Liver (tissue), 9 donors: ENCODE results near the gene GMDS. TPM values are rescaled to one million over a fixed set of nuclear protein-coding genes. Genes with fewer than 3 reads are reported as not detected.

Experiments
- DNase-seq: peaks from one replicate; pipeline ENCODE4 v3.0.0-alpha.2; 2017; ENCODE audit warnings: low spot score
- H3K27ac ChIP-seq, 2 donors: one replicate each; pipeline ENCODE4 v1.7.0; 2013; ENCODE audit warnings: inconsistent platforms in 2 of 2, low read length in 2 of 2, control low read depth in 1 of 2, low read depth in 1 of 2, mild to moderate bottlenecking in 1 of 2
- H3K27me3 ChIP-seq, 4 donors: one replicate each; pipeline versions ENCODE4 v1.6.1 to v1.7.0; 2013; ENCODE audit warnings: low read length in 3 of 4, inconsistent platforms in 1 of 4, mild to moderate bottlenecking in 1 of 4, moderate library complexity in 1 of 4; ENCODE audit not compliant: control insufficient read depth in 4 of 4, insufficient read depth in 4 of 4
- H3K36me3 ChIP-seq, 4 donors: one replicate each; pipeline versions ENCODE4 v1.6.1 to v1.7.0; 2013; ENCODE audit warnings: low read length in 3 of 4, mild to moderate bottlenecking in 3 of 4, low read depth in 1 of 4, moderate library complexity in 1 of 4; ENCODE audit not compliant: control insufficient read depth in 4 of 4, insufficient read depth in 3 of 4
- H3K4me1 ChIP-seq, 4 donors: one replicate each; pipeline versions ENCODE4 v1.6.1 to v1.7.0; 2013; ENCODE audit warnings: low read length in 3 of 4, mild to moderate bottlenecking in 3 of 4, moderate library complexity in 1 of 4; ENCODE audit not compliant: control insufficient read depth in 4 of 4, insufficient read depth in 4 of 4
- H3K4me3 ChIP-seq, 3 donors: one replicate each; pipeline versions ENCODE4 v1.6.1 to v1.7.0; 2013; ENCODE audit warnings: low read length in 3 of 3, control low read depth in 1 of 3, low read depth in 1 of 3, mild to moderate bottlenecking in 1 of 3
- H3K9ac ChIP-seq, 2 donors: one replicate each; pipeline ENCODE4 v1.7.0; 2013; ENCODE audit warnings: low read length in 2 of 2, mild to moderate bottlenecking in 2 of 2, moderate library complexity in 2 of 2, control low read depth in 1 of 2, low read depth in 1 of 2
- H3K9me3 ChIP-seq, 4 donors: one replicate each; pipeline versions ENCODE4 v1.6.1 to v1.7.0; 2013; ENCODE audit warnings: low read length in 3 of 4; ENCODE audit not compliant: control insufficient read depth in 4 of 4
- FOXA1 ChIP-seq: IDR thresholded peaks from 2 replicates; pipeline ENCODE4 v1.6.1; 2016; ENCODE audit warnings: antibody characterized with exemption
- GABPA ChIP-seq, 2 donors: IDR thresholded peaks in 1 of 2; conservative IDR thresholded peaks in 1 of 2; 2 replicates each; pipeline ENCODE4 v1.6.1; 2016; ENCODE audit warnings: antibody characterized with exemption in 2 of 2, mild to moderate bottlenecking in 1 of 2, moderate library complexity in 1 of 2
- HNF4A ChIP-seq, 2 donors: conservative IDR thresholded peaks; 2 replicates each; pipeline ENCODE4 v1.6.1; 2016; ENCODE audit warnings: antibody characterized with exemption in 2 of 2, mild to moderate bottlenecking in 2 of 2
- HNF4G ChIP-seq: IDR thresholded peaks from 2 replicates; pipeline ENCODE4 v1.6.1; 2016; ENCODE audit warnings: antibody characterized with exemption
- NR2F2 ChIP-seq: IDR thresholded peaks from 2 replicates; pipeline ENCODE4 v1.6.1; 2016; ENCODE audit warnings: antibody characterized with exemption
- RAD21 ChIP-seq, 2 donors: IDR thresholded peaks; 2 replicates each; pipeline ENCODE4 v1.6.1; 2016; ENCODE audit warnings: antibody characterized with exemption in 2 of 2, mild to moderate bottlenecking in 2 of 2
- RXRA ChIP-seq, 2 donors: IDR thresholded peaks; 2 replicates each; pipeline ENCODE4 v1.6.1; 2017 to 2018; ENCODE audit warnings: antibody characterized with exemption in 2 of 2, mild to moderate bottlenecking in 1 of 2
- SP1 ChIP-seq: IDR thresholded peaks from 2 replicates; pipeline ENCODE4 v1.6.1; 2018; ENCODE audit warnings: antibody characterized with exemption, mild to moderate bottlenecking
- YY1 ChIP-seq: IDR thresholded peaks from 2 replicates; pipeline ENCODE4 v1.6.1; 2016; ENCODE audit warnings: antibody characterized with exemption, mild to moderate bottlenecking
- WGBS: extraction: QIAGEN DNeasy Blood & Tissue Kit; methylation state at CpG from one replicate; pipeline ENCODE4 v1.1.7; 2013; 5-methylcytosine and 5-hydroxymethylcytosine counted together
- polyA plus RNA-seq, 2 donors: library from polyadenylated mRNA; stranded (reverse) in 1 of 2; unstranded in 1 of 2; fragments of 200-250 nt in 1 of 2; fragments of >200 nt in 1 of 2; fragmentation: Nextera tagmentation in 1 of 2; extraction: Ambion mirVana in 1 of 2; gene quantifications; one replicate each; pipeline versions ENCODE4 v1.2.1 to v1.2.3, GENCODE V29; 2013 to 2015
- total RNA-seq, 2 donors: library from RNA; depleted of rRNA; stranded (reverse); fragments of >200 nt; gene quantifications; one replicate each; pipeline ENCODE4 v1.2.3, GENCODE V29; 2014
- TF ChIP-seq, protein P1 (sequence below): fragments of 150-350 bp; IDR thresholded peaks from 2 replicates; pipeline ENCODE4 v1.5.1; 2017; ENCODE audit warnings: improper control_type of control experiment, low read depth, low read length; ENCODE audit not compliant: missing input control
- TF ChIP-seq, protein P2 (sequence below): IDR thresholded peaks from 2 replicates; pipeline ENCODE4 v1.6.1; 2016; ENCODE audit warnings: antibody characterized with exemption
- TF ChIP-seq, protein P3 (sequence below): IDR thresholded peaks from 2 replicates; pipeline ENCODE4 v1.6.1; 2016; ENCODE audit warnings: antibody characterized with exemption
- TF ChIP-seq, protein P4 (sequence below): IDR thresholded peaks from 2 replicates; pipeline ENCODE4 v1.6.1; 2016; ENCODE audit warnings: antibody characterized with exemption
- TF ChIP-seq, protein P5 (sequence below): IDR thresholded peaks from 2 replicates; pipeline ENCODE4 v1.6.1; 2016; ENCODE audit warnings: antibody characterized with exemption, mild to moderate bottlenecking
- donor health status: healthy.
- donor health status: healthy.
- donor health status: healthy.
- donor health status: healthy.
- donor health status: healthy.

Gene GMDS
- total and polyA plus RNA-seq, 4 donors = 3.5 to 15.6 (median 13.0) TPM

DNA sequence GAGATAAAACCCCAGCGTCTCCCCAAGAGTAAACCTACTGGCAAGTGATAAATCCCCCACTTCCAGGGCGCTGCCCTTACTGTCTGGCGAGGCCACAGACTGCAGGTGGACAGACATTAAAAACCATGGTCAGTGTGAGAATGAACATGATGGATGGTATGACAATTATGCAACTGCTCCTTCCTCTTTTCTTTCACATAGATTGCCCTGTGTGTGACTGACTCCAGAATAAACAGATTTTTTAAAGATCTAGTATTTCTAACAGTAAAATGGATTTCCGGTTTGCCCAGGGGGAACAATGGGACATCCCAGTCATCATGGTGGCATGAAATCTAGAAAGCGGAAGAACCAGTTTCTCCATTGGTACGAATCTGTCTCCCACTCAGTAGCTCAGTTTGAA, 482.0 kb downstream of the GMDS start:
- WGBS = 94% methylated on average over 6 of the region's 6 CpGs
- Histone ChIP-seq H3K4me1 (no peaks in the 10 kb centered on the region), H3K9me3 (no peaks in the 10 kb centered on the region), H3K36me3 (no peaks in the 10 kb centered on the region), H3K27me3 (no peaks in the 10 kb centered on the region), H3K4me3 (no peak overlapping the region), H3K9ac (no peak overlapping the region), H3K27ac (no peak overlapping the region)
- TF ChIP-seq YY1 (no peak), RAD21 (IDR thresholded peaks at IDR 0.05) (no peak)
- TF ChIP-seq, protein P1, sequence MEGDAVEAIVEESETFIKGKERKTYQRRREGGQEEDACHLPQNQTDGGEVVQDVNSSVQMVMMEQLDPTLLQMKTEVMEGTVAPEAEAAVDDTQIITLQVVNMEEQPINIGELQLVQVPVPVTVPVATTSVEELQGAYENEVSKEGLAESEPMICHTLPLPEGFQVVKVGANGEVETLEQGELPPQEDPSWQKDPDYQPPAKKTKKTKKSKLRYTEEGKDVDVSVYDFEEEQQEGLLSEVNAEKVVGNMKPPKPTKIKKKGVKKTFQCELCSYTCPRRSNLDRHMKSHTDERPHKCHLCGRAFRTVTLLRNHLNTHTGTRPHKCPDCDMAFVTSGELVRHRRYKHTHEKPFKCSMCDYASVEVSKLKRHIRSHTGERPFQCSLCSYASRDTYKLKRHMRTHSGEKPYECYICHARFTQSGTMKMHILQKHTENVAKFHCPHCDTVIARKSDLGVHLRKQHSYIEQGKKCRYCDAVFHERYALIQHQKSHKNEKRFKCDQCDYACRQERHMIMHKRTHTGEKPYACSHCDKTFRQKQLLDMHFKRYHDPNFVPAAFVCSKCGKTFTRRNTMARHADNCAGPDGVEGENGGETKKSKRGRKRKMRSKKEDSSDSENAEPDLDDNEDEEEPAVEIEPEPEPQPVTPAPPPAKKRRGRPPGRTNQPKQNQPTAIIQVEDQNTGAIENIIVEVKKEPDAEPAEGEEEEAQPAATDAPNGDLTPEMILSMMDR = no peak
- DNase-seq = no peak

DNA sequence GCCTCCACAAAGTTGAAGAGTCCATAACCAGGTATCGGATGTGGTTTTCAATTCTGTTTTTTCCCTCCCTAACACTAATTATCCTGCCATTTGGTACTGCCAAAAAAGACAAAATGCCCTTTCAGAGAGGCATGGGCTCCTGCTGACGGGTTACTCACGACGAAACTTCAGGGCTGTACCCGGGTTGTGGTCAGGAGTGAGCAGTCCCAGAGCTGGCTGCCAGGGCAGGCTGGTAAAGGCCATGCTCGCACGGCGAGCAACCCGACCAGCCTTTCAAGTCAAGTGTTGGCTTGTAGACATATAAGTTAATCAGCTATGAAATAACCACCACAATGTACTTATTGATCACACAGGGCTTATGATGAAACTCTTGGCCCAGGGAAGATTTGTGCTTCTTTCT, 483.2 kb downstream of the GMDS start:
- no peaks in the 10 kb centered on the region for H3K36me3 ChIP-seq
- no peak overlapping the region for H3K27ac ChIP-seq
- no peak overlapping the region for H3K9ac ChIP-seq
- H3K4me3 ChIP-seq = no peak overlapping the region
- TF ChIP-seq RXRA (IDR thresholded peaks at IDR 0.05) = no peak
- TF ChIP-seq FOXA1 = no peak
- no peak for TF ChIP-seq GABPA (IDR thresholded peaks at IDR 0.05 in 1 of 2, conservative IDR thresholded peaks at IDR 0.05 in 1 of 2)
- TF ChIP-seq, protein P2, sequence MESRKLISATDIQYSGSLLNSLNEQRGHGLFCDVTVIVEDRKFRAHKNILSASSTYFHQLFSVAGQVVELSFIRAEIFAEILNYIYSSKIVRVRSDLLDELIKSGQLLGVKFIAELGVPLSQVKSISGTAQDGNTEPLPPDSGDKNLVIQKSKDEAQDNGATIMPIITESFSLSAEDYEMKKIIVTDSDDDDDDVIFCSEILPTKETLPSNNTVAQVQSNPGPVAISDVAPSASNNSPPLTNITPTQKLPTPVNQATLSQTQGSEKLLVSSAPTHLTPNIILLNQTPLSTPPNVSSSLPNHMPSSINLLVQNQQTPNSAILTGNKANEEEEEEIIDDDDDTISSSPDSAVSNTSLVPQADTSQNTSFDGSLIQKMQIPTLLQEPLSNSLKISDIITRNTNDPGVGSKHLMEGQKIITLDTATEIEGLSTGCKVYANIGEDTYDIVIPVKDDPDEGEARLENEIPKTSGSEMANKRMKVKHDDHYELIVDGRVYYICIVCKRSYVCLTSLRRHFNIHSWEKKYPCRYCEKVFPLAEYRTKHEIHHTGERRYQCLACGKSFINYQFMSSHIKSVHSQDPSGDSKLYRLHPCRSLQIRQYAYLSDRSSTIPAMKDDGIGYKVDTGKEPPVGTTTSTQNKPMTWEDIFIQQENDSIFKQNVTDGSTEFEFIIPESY = no peak
- no peak for TF ChIP-seq RAD21 (IDR thresholded peaks at IDR 0.05)
- TF ChIP-seq, protein P1 = no peak
- TF ChIP-seq SP1 = no peak
- no peak for TF ChIP-seq HNF4A (conservative IDR thresholded peaks at IDR 0.05)
- no peak for TF ChIP-seq NR2F2
- no peak for TF ChIP-seq HNF4G
- WGBS = 90% methylated on average over 9 of the region's 9 CpGs
- no peak for DNase-seq
- H3K4me1 ChIP-seq = no peaks in the 10 kb centered on the region
- H3K9me3 ChIP-seq = no peaks in the 10 kb centered on the region
- no peaks in the 10 kb centered on the region for H3K27me3 ChIP-seq

- DNase-seq = no peak
- H3K4me3 ChIP-seq = no peak overlapping the region
- H3K27ac ChIP-seq = no peak overlapping the region
- TF ChIP-seq HNF4G (no peak), NR2F2 (no peak), RXRA (IDR thresholded peaks at IDR 0.05) (no peak), HNF4A (conservative IDR thresholded peaks at IDR 0.05) (no peak), GABPA (IDR thresholded peaks at IDR 0.05 in 1 of 2, conservative IDR thresholded peaks at IDR 0.05 in 1 of 2) (no peak), SP1 (no peak)
- TF ChIP-seq, protein P3, sequence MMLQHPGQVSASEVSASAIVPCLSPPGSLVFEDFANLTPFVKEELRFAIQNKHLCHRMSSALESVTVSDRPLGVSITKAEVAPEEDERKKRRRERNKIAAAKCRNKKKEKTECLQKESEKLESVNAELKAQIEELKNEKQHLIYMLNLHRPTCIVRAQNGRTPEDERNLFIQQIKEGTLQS = no peak
- TF ChIP-seq, protein P4, sequence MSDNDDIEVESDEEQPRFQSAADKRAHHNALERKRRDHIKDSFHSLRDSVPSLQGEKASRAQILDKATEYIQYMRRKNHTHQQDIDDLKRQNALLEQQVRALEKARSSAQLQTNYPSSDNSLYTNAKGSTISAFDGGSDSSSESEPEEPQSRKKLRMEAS = no peak
- TF ChIP-seq, protein P5, sequence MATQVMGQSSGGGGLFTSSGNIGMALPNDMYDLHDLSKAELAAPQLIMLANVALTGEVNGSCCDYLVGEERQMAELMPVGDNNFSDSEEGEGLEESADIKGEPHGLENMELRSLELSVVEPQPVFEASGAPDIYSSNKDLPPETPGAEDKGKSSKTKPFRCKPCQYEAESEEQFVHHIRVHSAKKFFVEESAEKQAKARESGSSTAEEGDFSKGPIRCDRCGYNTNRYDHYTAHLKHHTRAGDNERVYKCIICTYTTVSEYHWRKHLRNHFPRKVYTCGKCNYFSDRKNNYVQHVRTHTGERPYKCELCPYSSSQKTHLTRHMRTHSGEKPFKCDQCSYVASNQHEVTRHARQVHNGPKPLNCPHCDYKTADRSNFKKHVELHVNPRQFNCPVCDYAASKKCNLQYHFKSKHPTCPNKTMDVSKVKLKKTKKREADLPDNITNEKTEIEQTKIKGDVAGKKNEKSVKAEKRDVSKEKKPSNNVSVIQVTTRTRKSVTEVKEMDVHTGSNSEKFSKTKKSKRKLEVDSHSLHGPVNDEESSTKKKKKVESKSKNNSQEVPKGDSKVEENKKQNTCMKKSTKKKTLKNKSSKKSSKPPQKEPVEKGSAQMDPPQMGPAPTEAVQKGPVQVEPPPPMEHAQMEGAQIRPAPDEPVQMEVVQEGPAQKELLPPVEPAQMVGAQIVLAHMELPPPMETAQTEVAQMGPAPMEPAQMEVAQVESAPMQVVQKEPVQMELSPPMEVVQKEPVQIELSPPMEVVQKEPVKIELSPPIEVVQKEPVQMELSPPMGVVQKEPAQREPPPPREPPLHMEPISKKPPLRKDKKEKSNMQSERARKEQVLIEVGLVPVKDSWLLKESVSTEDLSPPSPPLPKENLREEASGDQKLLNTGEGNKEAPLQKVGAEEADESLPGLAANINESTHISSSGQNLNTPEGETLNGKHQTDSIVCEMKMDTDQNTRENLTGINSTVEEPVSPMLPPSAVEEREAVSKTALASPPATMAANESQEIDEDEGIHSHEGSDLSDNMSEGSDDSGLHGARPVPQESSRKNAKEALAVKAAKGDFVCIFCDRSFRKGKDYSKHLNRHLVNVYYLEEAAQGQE = no peak
- H3K9me3 ChIP-seq = no peaks in the 10 kb centered on the region
- H3K36me3 ChIP-seq = no peaks in the 10 kb centered on the region
- no peaks in the 10 kb centered on the region for H3K27me3 ChIP-seq
- 85% methylated on average over 4 of the region's 4 CpGs for WGBS
- no peak overlapping the region for H3K9ac ChIP-seq
- H3K4me1 ChIP-seq = no peaks in the 10 kb centered on the region
Observed at GRCh38 chr6:1761477-1761877, 483.9 kb downstream of the GMDS start.
